AG04450 (cell line): ENCODE results near the gene DCAKD. TPM values are rescaled to one million over a fixed set of nuclear protein-coding genes. Genes with fewer than 3 reads are reported as not detected.

Source experiments
- CTCF ChIA-PET: fragments of 300-600, 350-600 bp; formaldehyde crosslinking; extraction: SDS; loops from one replicate; lab custom pipeline; 2022; ENCODE audit warnings: antibody characterized with exemption, inconsistent platforms; lab: Charles Lee
- POLR2A ChIA-PET: fragments of 350-600 bp; formaldehyde crosslinking; extraction: SDS; loops from one replicate; lab custom pipeline; 2021; ENCODE audit warnings: antibody characterized with exemption, inconsistent platforms; lab: Yijun Ruan, JAX
- DNase-seq: peaks from one replicate; pipeline ENCODE4 v3.0.0-alpha.2; 2011; ENCODE audit warnings: low read depth, low spot score
- H3K27ac ChIP-seq: one replicate; pipeline ENCODE4 v1.5.1; 2012; ENCODE audit warnings: low read depth, low read length, control low read depth
- H3K27me3 ChIP-seq: one replicate; pipeline ENCODE4 v1.6.0; 2012; ENCODE audit warnings: low read length; ENCODE audit not compliant: control insufficient read depth, insufficient read depth
- H3K4me3 ChIP-seq: 2 replicates; pipeline ENCODE4 v1.5.1; 2011; ENCODE audit warnings: mild to moderate bottlenecking, low read depth, low read length, control low read depth
- H3K9me3 ChIP-seq: 2 replicates; pipeline ENCODE4 v1.5.1; 2012; ENCODE audit warnings: low read length; ENCODE audit not compliant: control insufficient read depth, insufficient read depth
- CTCF ChIP-seq: IDR thresholded peaks from 2 replicates; pipeline ENCODE4 v1.5.1; 2011; ENCODE audit warnings: low read depth, low read length, control low read depth, inconsistent platforms
- polyA plus RNA-seq: library from polyadenylated mRNA; depleted of rRNA; stranded (reverse); fragments of >200 nt; gene quantifications from 2 replicates; pipeline ENCODE4 v1.2.3, GENCODE V29; 2011

DCAKD gene
- polyA plus RNA-seq, 1 experiment, result 21.8 TPM

- ChIA-PET POLR2A (no interaction called here), CTCF (no interaction called here)
- H3K9me3 ChIP-seq, result no peaks in the 10 kb centered on the region; the same call in 1 of the 2 replicates
- no peak for DNase-seq
- no peak overlapping the region for H3K27ac ChIP-seq
- no peak overlapping the region for H3K4me3 ChIP-seq
- no peak for TF ChIP-seq CTCF
- peaks cover 2% of the 10 kb centered on the region for H3K27me3 ChIP-seq
Observed at GRCh38 chr17:44989552-44990138, 61.8 kb downstream of the DCAKD start.

DNA sequence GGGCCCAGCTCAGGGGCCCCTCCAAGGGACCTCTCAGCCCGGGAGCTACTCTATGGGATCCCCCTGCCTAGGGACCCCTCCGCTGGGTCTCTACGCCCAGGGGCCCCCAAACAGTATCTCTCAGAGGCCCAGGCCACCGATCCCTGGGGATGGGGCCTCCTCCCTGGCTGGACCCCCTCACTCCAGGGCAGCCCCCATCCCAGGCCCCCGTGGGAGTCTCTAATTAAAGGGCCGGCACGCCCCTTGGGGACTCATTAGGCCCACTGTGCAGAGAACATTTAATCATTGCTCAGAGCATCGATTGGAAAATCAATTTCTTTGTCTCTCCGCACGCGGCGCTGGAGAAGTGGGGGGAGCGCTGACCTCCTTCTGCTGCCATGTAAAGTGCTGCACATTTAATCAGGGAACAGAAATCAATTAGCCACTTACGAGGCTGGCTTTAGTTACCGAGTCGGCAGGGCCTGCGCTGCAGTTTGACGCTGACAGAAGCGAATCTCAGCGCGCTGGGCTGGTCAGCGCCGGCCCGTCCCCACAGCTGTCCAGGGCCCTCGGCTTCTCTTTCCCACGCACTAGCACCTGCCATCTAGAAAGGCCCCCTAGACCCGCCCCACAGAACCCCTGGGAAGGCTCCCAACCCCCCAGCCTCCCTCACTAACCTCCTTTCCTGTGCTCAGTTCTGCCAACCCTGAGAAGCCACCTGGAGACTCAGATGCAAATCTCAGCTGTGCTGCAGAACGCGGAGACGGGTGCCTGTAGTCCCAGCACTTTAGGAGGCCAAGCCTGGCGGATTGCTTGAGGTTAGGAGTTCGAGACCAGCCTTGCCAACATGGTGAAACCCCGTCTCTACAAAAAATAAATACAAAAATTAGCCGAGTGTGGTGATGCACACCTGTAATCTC, 63.1 kb downstream of the DCAKD start:
- ChIA-PET POLR2A (no interaction called here), CTCF (interaction anchor here (0.6 kb wide), 1 partner anchor 20 kb away, joined by 4 read pairs; the partner anchor contains the start of gene C1QL1)
- DNase-seq, result no peak
- TF ChIP-seq CTCF, result no peak
- no peaks in the 10 kb centered on the region; the same call in 1 of the 2 replicates for H3K9me3 ChIP-seq
- H3K27me3 ChIP-seq, result no peaks in the 10 kb centered on the region
- H3K27ac ChIP-seq, result no peak overlapping the region
- no peak overlapping the region for H3K4me3 ChIP-seq

DNA sequence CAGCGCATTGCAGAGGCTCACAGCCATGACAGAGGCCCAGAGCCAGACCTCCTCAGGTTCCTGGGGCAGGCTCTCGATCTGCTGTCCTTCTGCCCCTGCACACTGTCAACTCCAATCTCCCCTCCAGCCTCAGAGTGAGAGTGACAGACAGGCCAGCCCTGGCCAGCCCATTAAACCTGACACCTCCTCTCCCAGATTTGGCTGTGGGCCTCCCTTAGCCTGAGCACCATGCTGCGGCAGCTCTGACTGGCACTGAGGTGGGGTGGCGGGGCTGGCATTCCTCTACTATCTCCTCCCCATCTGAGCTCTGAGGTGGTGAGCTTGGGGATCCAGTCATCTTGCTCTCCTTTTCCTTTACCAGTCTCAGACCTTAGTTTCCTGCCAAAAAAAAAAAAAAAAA, 67.9 kb downstream of the DCAKD start:
- ChIA-PET POLR2A (no interaction called here), CTCF (interaction anchor here (1.2 kb wide), 1 partner anchor 39 kb away, joined by 3 read pairs; no protein-coding TSS in a partner anchor)
- Histone ChIP-seq H3K9me3 (no peaks in the 10 kb centered on the region; the same call in 1 of the 2 replicates), H3K27ac (no peak overlapping the region), H3K27me3 (no peaks in the 10 kb centered on the region), H3K4me3 (no peak overlapping the region)
- no peak for TF ChIP-seq CTCF
- DNase-seq, result no peak

- no peaks in the 10 kb centered on the region for H3K9me3 ChIP-seq
- no peak for DNase-seq
- no peak for TF ChIP-seq CTCF
- ChIA-PET CTCF (interaction anchor here (0.6 to 1.4 kb wide), 2 partner anchors 38 to 81 kb away, joined by 4 read pairs; no protein-coding TSS in a partner anchor), POLR2A (interaction anchor here (1.1 kb wide), 1 partner anchor 9 kb away, joined by 3 read pairs; no protein-coding TSS in a partner anchor)
- H3K4me3 ChIP-seq, result no peak overlapping the region
- peak overlapping the region; percentile 87 for H3K27ac ChIP-seq
- no peaks in the 10 kb centered on the region for H3K27me3 ChIP-seq
Observed at GRCh38 chr17:44982113-44982702, 69.2 kb downstream of the DCAKD start.
